T1000 (cell line): Measurements from ENCODE around the gene MAST2.
"Not testable (repeated sequence)": the region's sequence is repeated elsewhere in the genome, so short reads cannot be mapped to it uniquely, and the experiment has no call there.

Experiments
- DNase-seq: peaks from one replicate; lab custom pipeline; 2025; ENCODE audit warnings: mixed read lengths; lab: John Stamatoyannopoulos, UW

Gene MAST2

DNA sequence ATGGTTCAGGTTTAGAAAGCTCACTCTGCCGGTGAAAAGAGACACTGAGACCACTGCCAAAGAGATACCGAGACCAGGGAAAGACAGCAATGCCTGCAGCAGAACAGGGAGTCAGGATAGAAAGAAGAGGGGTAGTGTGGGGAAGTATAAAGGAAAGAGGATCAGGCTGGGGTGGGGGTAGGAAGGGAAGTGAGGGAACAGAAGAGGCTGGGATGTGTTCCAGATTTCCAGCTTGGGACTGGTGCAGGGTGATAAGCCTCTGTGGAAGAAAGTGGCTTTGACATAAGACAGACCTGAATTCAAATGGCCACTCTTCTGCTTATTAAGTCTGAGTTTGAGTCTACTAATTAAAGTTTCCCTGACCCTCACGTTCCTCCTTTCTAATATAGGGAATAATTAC is 223.1 kb downstream of the MAST2 start:
- no peak for DNase-seq

- DNase-seq: no peak
These were observed 224.6 kb downstream of the MAST2 start for GRCh38 chr1:46027788-46028573.

GRCh38 chr1:46030074-46030870 is 226.9 kb downstream of the MAST2 start:
- DNase-seq: no peak

GRCh38 chr1:46030876-46031660 is 227.7 kb downstream of the MAST2 start:
- peak; percentile 25 for DNase-seq

DNA sequence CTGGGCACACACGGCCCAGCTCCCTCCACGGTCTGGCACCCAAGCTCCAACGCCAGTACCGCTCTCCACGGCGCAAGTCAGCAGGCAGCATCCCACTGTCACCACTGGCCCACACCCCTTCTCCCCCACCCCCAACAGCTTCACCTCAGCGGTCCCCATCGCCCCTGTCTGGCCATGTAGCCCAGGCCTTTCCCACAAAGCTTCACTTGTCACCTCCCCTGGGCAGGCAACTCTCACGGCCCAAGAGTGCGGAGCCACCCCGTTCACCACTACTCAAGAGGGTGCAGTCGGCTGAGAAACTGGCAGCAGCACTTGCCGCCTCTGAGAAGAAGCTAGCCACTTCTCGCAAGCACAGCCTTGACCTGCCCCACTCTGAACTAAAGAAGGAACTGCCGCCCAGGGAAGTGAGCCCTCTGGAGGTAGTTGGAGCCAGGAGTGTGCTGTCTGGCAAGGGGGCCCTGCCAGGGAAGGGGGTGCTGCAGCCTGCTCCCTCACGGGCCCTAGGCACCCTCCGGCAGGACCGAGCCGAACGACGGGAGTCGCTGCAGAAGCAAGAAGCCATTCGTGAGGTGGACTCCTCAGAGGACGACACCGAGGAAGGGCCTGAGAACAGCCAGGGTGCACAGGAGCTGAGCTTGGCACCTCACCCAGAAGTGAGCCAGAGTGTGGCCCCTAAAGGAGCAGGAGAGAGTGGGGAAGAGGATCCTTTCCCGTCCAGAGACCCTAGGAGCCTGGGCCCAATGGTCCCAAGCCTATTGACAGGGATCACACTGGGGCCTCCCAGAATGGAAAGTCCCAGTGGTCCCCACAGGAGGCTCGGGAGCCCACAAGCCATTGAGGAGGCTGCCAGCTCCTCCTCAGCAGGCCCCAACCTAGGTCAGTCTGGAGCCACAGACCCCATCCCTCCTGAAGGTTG is 231.4 kb downstream of the MAST2 start:
- no peak for DNase-seq

DNA sequence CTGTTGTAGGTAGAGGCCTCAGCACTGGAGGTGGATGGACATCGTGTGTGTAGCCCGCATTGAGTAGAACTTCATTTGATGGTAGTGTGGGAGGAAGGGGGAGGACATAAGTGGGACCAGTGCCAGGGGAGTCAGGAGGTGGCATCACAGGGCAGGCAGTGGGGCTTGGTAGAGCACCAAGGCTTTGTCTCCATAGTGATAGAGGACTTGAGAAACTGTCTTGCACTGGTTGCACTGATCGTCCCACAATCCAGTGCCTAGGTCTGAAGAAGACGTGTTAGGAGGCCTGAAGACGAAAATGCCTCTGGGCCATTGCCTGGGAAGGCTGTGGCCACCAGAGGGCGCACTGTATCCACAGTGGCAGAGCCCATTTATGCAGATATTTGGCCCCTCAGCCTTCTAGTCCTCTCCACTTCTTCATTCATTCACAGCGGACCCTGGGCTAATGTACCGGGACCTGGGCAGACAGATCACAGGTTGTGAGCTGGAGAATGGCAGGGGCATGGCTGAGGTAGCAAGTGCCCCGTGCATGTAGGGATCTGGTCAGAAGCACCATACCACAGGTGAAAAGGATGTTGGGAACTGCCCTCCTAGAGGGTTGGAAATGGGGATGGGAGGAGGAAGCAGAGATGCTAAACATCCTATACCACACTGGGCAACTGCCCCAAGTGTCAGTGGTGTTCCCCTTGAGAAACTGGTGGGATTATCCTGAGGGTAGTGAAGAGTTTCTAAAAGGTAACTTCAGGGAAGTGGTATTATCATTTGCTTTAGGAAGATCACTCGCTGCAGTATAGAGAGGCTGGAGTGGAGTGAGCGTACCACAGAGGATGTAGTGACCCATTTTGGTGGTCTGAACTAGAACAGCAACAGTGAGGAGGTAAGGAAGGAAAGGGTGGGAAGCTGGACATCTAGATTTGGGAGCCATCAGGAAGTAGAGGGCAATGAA is 233.8 kb downstream of the MAST2 start:
- DNase-seq: peak; percentile 76

DNA sequence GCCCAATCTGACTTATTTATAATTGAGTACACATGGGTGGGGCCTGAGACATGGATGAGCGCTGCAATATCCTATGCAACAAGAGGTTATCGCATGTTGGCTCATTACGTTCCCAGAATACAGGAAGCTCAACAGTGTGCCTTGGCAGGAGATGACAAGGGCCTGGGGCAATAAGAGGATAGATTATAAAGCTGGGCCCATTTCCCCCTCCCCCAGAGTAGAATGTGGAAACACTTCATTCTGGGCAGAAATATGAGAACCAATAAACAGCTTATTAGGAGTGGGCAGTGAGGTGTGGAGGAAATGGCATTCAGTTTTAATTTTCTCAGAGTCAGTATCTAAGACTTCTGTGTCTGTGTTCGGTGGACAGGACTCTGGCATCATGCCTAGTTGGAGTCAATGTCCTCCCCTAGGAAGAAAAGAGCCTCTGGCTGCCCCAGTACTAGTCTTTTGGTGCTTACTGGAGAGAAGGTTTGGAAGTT is 236.2 kb downstream of the MAST2 start:
- DNase-seq: no peak

DNA sequence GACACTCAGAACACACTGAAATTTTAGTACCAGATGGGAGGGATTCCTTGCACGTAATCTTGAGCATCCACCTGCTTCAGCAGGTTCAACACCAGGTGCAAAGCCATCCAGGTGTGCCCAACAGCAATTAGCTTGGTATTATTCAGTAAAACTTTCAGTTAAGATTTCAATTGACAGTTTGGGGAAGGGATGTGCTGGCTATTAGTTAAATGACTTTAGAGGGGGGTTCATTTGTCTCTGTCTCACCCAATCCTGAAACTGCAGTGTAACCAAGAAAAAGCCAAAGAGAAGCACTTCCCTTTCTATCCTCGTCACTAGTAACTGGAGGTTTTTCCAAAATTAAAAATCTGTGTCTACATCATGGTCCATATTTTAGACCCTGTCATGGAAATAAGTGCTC is 238.1 kb downstream of the MAST2 start:
- no peak for DNase-seq

GRCh38 chr1:46041974-46042373 is 238.6 kb downstream of the MAST2 start:
- DNase-seq: no peak

DNA sequence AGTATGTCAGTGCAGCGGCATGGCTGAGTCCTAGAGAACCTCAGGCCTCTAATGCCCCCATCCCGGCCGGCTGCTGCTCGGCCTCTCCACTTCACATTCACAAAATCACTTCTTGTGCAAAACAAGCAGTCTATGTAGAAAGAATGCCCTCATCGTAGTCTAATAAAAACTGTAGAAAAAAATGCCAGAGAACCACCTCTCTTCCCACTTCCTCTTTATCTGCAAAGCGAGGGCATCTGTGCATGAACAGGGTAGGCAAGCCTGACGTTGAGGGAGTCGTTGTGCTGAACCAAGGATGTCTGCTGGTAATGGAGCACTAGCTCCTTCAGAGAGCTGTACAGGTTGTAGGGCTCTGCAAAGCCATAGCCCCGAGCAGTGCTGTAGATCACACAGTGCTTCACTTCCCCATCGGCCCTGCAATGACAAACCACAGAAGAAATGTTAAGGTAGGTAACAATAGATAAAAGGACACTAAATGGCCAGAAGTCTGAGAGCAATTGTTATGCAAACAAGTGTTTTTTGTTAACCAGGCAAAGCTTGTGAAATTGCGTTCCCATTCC is 240.1 kb downstream of the MAST2 start:
- DNase-seq: no peak

- DNase-seq: no peak
These were observed 240.7 kb downstream of the MAST2 start for GRCh38 chr1:46044116-46044515.

- no peak for DNase-seq
These were observed 250.3 kb downstream of the MAST2 start for GRCh38 chr1:46053734-46054133.

DNA sequence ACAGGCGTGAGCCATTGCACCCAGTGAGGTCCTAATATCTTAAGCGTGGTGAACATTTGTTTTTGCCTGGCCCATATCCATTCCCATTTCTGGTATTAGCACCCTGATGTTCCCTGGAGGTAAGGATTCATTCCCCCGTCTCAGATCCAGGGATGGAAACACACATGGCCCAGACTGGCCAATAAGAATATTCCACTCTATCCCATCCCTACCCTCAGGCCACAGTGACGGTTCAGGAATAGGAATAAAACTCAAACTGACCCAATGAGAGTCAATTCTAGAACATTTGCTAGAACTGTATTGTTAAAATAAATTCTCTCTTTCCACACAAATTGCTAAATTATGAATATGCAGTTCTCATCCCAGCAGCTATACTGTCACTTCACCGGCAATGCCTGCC is 252.9 kb downstream of the MAST2 start:
- DNase-seq: no peak

- DNase-seq: not testable (repeated sequence)
These were observed 253.8 kb downstream of the MAST2 start for GRCh38 chr1:46057215-46057614.

DNA sequence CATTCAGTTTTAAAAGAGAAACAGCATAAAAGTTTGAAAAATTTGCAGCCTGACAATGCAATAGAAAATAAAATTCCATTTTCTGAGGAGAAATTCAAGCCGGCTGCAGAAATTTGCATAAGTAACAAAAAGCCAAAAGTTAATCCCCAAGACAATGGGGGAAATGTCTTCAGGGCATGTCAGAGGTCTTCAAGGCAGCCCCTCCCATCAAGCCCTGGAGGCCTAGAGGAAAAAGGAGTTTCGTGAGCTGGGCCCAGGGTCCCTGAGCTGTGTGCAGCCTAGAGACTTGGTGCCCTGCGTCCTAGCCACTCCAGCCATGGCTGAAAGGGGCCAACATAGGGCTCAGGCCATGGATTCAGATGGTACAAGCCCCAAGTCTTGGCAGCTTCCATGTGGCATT is 254.4 kb downstream of the MAST2 start:
- no peak for DNase-seq

DNA sequence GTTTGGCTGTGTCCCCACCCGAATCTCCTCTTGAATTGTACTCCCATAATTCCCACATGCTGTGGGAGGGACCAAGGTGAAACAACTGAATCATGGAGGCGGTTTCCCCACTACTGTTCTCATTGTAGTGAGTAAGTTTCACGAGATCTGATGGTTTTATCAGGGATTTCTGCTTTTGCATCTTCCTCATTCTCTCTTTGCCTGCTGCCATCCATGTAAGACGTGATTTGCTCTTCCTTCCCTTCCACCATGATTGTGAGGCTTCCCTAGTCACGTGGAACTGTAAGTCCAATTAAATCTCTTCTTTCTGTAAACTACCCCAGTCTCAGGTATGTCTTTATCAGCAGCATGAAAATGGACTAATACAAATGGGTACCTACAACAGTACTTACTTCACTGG is 255.5 kb downstream of the MAST2 start:
- no peak for DNase-seq

GRCh38 chr1:46061146-46061545 is 257.7 kb downstream of the MAST2 start:
- no peak for DNase-seq

GRCh38 chr1:46062651-46063319 is 259.4 kb downstream of the MAST2 start:
- DNase-seq: no peak

DNA sequence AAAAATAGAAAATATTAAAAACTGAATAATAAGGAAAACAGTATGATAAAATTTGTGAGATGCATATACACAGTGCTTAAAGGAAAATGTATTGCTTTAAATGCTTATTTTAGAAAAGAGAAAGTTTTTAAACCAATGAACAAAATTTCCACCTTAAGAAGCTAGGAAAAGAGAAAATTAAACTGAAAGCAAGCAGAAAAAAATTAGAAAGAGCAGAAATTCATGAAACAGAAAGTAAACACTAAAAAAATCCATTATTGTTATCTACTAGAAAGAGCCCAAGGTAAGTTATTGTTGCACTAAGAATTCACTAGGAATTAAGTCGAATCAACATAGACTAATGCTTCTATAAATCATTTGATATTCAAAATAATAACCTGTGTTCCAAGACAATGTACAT is 261.3 kb downstream of the MAST2 start:
- DNase-seq: no peak
